Karpas-422 (cell line): ENCODE results near the gene NOTCH1. TPM values are rescaled to one million over a fixed set of nuclear protein-coding genes. Genes with fewer than 3 reads are reported as not detected.
A peak's percentile ranks its signal among the peaks of the same experiment; 100 is the strongest.

Experiments used
- DNase-seq: peaks from one replicate; pipeline ENCODE4 v3.0.0-alpha.2; 2015
- H2AFZ ChIP-seq: fragments of 200-600 bp; sonication (generic); 2 replicates; pipeline ENCODE4 v1.6.1; 2014; ENCODE audit warnings: antibody characterized with exemption, low read length, mixed read lengths
- H3K27ac ChIP-seq: fragments of 200-600 bp; sonication (generic); 2 replicates; pipeline ENCODE4 v1.5.1; 2014; ENCODE audit warnings: mild to moderate bottlenecking, low read length, moderate library complexity
- H3K27me3 ChIP-seq: fragments of 200-600 bp; sonication (generic); 2 replicates; pipeline ENCODE4 v1.6.1; 2014; ENCODE audit warnings: low read length, mixed read lengths
- H3K36me3 ChIP-seq: fragments of 200-600 bp; sonication (generic); 2 replicates; pipeline ENCODE4 v1.6.1; 2014; ENCODE audit warnings: low read length, mixed read lengths; ENCODE audit not compliant: insufficient read depth
- H3K4me1 ChIP-seq: fragments of 200-600 bp; sonication (generic); 2 replicates; pipeline ENCODE4 v1.6.1; 2014; ENCODE audit warnings: mild to moderate bottlenecking, low read length, mixed read lengths
- H3K4me2 ChIP-seq: fragments of 200-600 bp; sonication (generic); 2 replicates; pipeline ENCODE4 v1.6.1; 2014; ENCODE audit warnings: low read length, low read depth, mild to moderate bottlenecking; ENCODE audit not compliant: poor library complexity, severe bottlenecking
- H3K4me3 ChIP-seq: fragments of 200-600 bp; sonication (generic); 2 replicates; pipeline ENCODE4 v1.5.1; 2014; ENCODE audit warnings: mild to moderate bottlenecking, antibody characterized with exemption, low read length, mixed read lengths
- H3K79me2 ChIP-seq: fragments of 200-600 bp; sonication (generic); 2 replicates; pipeline ENCODE4 v1.6.1; 2014; ENCODE audit warnings: mild to moderate bottlenecking, low read length, mixed read lengths
- H3K9ac ChIP-seq: fragments of 200-600 bp; sonication (generic); 2 replicates; pipeline ENCODE4 v1.6.0; 2014; ENCODE audit warnings: low read length
- H3K9me2 ChIP-seq: fragments of 200-600 bp; sonication (generic), shearing (Covaris generic); replicated peaks from 2 replicates; pipeline ENCODE4 v1.6.0; 2014; ENCODE audit warnings: mild to moderate bottlenecking, low read length, moderate library complexity; ENCODE audit not compliant: insufficient read depth
- H3K9me3 ChIP-seq: fragments of 300-700, 200-600 bp; sonication (generic); 2 replicates; pipeline ENCODE4 v1.6.1; 2014; ENCODE audit warnings: low read length, mixed read lengths
- H4K20me1 ChIP-seq: fragments of 200-600 bp; sonication (generic); 2 replicates; pipeline ENCODE4 v1.6.1; 2014; ENCODE audit warnings: mild to moderate bottlenecking, antibody characterized with exemption, low read length, low read depth; ENCODE audit not compliant: insufficient read depth
- total RNA-seq: library from RNA; depleted of rRNA; stranded (reverse); fragments of >200 nt; shearing (Covaris generic); gene quantifications from 2 replicates; pipeline ENCODE4 v1.2.3, GENCODE V29; 2014; ENCODE audit warnings: low replicate concordance

Gene NOTCH1
- total RNA-seq, 1 experiment from 2014 or later: 15.0 TPM

GRCh38 chr9:136546697-136547501, 1.1 kb upstream of the NOTCH1 start:
- Histone ChIP-seq H3K9me3 (no peaks in the 10 kb centered on the region), H4K20me1 (peaks cover 20% of the 10 kb centered on the region; the same call in 1 of the 2 replicates), H3K4me2 (peak overlapping the region; percentile 86), H3K9me2 (no peaks in the 10 kb centered on the region), H3K4me3 (peak overlapping the region; percentile 60; the same call in 1 of the 2 replicates), H3K4me1 (peaks cover 25% of the 10 kb centered on the region), H3K79me2 (no peaks in the 10 kb centered on the region), H3K27ac (no peak overlapping the region), H3K36me3 (no peaks in the 10 kb centered on the region), H3K9ac (peak overlapping the region; percentile 70), H2AFZ (peak overlapping the region; percentile 82; the same call in 1 of the 2 replicates), H3K27me3 (peaks cover 7% of the 10 kb centered on the region; the same call in 1 of the 2 replicates)
- peak; percentile 56 for DNase-seq

GRCh38 chr9:136545692-136545964, 220 bp downstream of the NOTCH1 start:
- H3K36me3 ChIP-seq: no peaks in the 10 kb centered on the region
- H3K9me2 ChIP-seq: no peaks in the 10 kb centered on the region
- H2AFZ ChIP-seq: no peak overlapping the region
- H3K27ac ChIP-seq: no peak overlapping the region
- H3K27me3 ChIP-seq: peaks cover 7% of the 10 kb centered on the region; the same call in 1 of the 2 replicates
- H3K4me3 ChIP-seq: peak overlapping the region; percentile 59
- H3K9me3 ChIP-seq: no peaks in the 10 kb centered on the region
- H4K20me1 ChIP-seq: peaks cover 17% of the 10 kb centered on the region; the same call in 1 of the 2 replicates
- no peaks in the 10 kb centered on the region for H3K79me2 ChIP-seq
- DNase-seq: no peak
- peak overlapping the region; percentile 75 for H3K4me2 ChIP-seq
- H3K9ac ChIP-seq: peak overlapping the region; percentile 62
- H3K4me1 ChIP-seq: peaks cover 25% of the 10 kb centered on the region

DNA sequence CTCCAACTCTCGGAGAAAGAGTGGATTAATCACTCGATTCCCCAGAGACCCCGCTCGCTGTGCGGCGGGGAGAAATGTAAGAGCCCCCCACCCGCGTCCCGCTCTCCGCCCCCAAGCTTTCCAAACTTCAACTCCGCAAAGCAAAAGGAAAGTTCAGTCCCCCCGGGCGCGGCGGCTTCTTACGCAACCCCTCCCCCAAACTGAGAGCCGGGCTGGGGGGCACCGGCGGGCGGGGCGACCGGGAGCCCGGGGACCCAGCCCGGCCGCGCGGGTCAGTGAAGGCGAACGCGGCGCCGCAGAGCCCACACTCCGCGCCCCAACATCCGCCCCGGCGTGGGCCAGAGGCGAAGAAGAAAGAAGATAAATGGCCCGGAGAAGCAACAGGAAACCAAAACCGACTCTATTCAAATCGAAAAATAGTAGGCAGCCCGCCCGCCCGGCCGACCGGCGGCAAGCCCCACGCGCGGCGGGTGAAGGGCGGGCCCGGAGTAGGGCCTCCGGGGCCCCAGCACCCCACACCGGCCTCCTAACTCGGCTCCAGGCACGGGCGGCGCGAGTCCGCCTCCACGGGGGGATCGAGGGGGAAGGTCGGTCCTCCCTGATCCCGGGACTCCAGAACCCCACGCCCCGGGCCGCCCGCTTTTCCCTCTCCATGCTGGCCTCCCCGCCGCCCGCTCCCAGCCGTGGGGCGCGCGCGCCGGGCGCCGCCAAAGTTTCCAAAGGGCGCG, 720 bp downstream of the NOTCH1 start:
- DNase-seq: peak; percentile 67
- H3K27ac ChIP-seq: no peak overlapping the region
- H4K20me1 ChIP-seq: peaks cover 17% of the 10 kb centered on the region; the same call in 1 of the 2 replicates
- peak overlapping the region; percentile 62 for H3K9ac ChIP-seq
- H3K4me2 ChIP-seq: peak overlapping the region; percentile 75
- no peak overlapping the region for H2AFZ ChIP-seq
- H3K79me2 ChIP-seq: no peaks in the 10 kb centered on the region
- no peaks in the 10 kb centered on the region for H3K36me3 ChIP-seq
- H3K9me3 ChIP-seq: no peaks in the 10 kb centered on the region
- peak overlapping the region; percentile 59 for H3K4me3 ChIP-seq
- peaks cover 7% of the 10 kb centered on the region; the same call in 1 of the 2 replicates for H3K27me3 ChIP-seq
- H3K9me2 ChIP-seq: no peaks in the 10 kb centered on the region
- peaks cover 25% of the 10 kb centered on the region for H3K4me1 ChIP-seq

DNA sequence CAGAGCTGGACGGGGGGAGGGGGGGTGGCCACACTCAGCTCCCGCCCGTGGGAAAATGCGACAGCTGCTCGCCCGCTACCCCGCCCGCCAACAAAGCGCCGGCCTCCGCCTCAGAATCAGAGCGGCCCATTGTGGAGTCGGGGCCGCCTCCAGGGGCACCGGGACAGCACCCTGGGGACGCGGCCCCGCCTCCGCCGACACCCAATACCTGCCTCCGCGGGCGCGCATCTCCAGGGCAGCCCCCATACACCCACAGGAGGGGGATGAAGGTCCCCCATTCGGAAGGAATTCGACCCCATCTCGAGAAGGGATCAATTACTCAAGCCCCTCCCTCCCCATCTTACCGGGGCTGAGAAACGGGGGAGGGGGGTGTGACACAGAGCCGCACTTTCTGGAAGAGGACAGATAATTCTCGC, 1.3 kb downstream of the NOTCH1 start:
- H4K20me1 ChIP-seq: peaks cover 17% of the 10 kb centered on the region; the same call in 1 of the 2 replicates
- H2AFZ ChIP-seq: no peak overlapping the region
- DNase-seq: no peak
- H3K9me3 ChIP-seq: no peaks in the 10 kb centered on the region
- H3K9me2 ChIP-seq: no peaks in the 10 kb centered on the region
- H3K36me3 ChIP-seq: no peaks in the 10 kb centered on the region
- peak overlapping the region; percentile 59 for H3K4me3 ChIP-seq
- H3K27ac ChIP-seq: no peak overlapping the region
- H3K79me2 ChIP-seq: no peaks in the 10 kb centered on the region
- H3K4me1 ChIP-seq: peaks cover 29% of the 10 kb centered on the region
- peak overlapping the region; percentile 62 for H3K9ac ChIP-seq
- H3K27me3 ChIP-seq: peaks cover 7% of the 10 kb centered on the region; the same call in 1 of the 2 replicates
- H3K4me2 ChIP-seq: peak overlapping the region; percentile 75

- H3K9ac ChIP-seq: no peak overlapping the region
- peaks cover 30% of the 10 kb centered on the region for H3K4me1 ChIP-seq
- H4K20me1 ChIP-seq: peaks cover 19% of the 10 kb centered on the region; the same call in 1 of the 2 replicates
- no peaks in the 10 kb centered on the region for H3K9me3 ChIP-seq
- DNase-seq: no peak
- H3K27me3 ChIP-seq: peaks cover 7% of the 10 kb centered on the region; the same call in 1 of the 2 replicates
- peak overlapping the region; percentile 75 for H3K4me2 ChIP-seq
- no peak overlapping the region for H3K4me3 ChIP-seq
- H3K9me2 ChIP-seq: no peaks in the 10 kb centered on the region
- no peak overlapping the region for H3K27ac ChIP-seq
- H2AFZ ChIP-seq: no peak overlapping the region
- no peaks in the 10 kb centered on the region for H3K36me3 ChIP-seq
- no peaks in the 10 kb centered on the region for H3K79me2 ChIP-seq
These were observed 1.9 kb downstream of the NOTCH1 start for GRCh38 chr9:136543830-136544547.

DNA sequence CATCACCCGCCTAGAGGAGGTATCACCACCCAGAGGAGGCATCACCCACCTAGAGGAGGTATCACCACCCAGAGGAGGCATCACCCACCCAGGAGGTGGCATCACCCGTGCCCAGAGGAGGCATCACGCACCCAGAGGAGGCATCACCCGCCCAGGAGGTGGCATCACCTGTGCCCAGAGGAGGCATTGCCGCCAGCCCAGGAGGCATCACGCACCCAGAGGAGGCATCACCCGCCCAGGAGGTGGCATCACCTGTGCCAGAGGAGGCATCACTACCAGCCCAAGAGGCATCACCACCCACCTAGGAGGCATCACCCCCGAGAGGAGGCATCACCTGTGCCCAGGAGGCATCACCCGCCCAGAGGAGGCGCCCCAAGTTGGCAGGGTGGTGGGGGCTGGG, 2.6 kb downstream of the NOTCH1 start:
- H3K4me1 ChIP-seq: peaks cover 30% of the 10 kb centered on the region

DNA sequence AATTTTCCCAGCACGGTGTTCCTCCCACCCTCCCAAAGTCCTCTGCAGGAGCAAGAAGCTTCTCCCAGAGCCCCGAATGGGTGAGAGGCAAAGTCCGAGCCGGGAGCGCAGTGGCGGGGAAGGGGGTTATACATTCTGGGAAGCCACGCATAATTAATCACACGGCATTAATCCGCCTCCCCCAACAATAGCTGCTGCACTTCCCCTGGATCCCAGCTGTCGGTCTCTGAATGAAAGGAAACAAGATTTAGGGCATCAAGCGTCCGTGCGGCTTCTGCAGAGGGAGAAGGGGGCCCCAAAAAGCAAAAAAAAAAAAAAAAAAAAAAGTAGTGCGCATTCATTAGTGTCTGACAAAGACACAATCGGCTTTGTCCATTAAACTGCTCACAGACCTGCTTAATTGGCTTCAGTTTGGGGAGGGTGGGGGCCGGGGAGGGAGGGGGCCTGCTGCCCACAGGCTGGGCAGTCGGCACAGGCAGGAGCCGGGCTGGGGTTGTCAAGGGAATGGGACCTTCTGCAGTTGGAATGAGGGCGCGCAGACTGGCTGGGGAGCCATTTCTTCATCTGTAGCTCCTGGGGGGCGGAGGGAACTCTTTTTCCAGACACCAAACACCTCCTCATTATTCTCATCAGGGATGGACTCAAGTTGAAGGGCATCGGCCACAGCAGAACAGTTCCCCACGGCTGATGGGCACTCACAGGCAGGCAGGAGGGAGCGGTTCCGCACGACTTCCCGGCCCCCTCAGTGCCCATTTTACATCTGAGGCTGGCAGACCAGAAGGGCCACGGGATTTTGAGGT, 3.4 kb downstream of the NOTCH1 start:
- no peak overlapping the region for H3K9ac ChIP-seq
- H3K4me1 ChIP-seq: peaks cover 30% of the 10 kb centered on the region
- peaks cover 21% of the 10 kb centered on the region; the same call in 1 of the 2 replicates for H4K20me1 ChIP-seq
- no peaks in the 10 kb centered on the region for H3K9me2 ChIP-seq
- no peaks in the 10 kb centered on the region for H3K36me3 ChIP-seq
- H3K4me3 ChIP-seq: no peak overlapping the region
- H3K27me3 ChIP-seq: peaks cover 7% of the 10 kb centered on the region; the same call in 1 of the 2 replicates
- no peak overlapping the region for H3K27ac ChIP-seq
- no peak overlapping the region for H2AFZ ChIP-seq
- no peak for DNase-seq
- H3K79me2 ChIP-seq: no peaks in the 10 kb centered on the region
- no peak overlapping the region for H3K4me2 ChIP-seq
- no peaks in the 10 kb centered on the region for H3K9me3 ChIP-seq

More for the DNA sequence above, 2.6 kb downstream of the NOTCH1 start:
- no peak overlapping the region for H3K4me2 ChIP-seq
- peaks cover 21% of the 10 kb centered on the region; the same call in 1 of the 2 replicates for H4K20me1 ChIP-seq
- no peak overlapping the region for H3K9ac ChIP-seq
- H3K36me3 ChIP-seq: no peaks in the 10 kb centered on the region
- H3K27ac ChIP-seq: no peak overlapping the region
- H3K9me3 ChIP-seq: no peaks in the 10 kb centered on the region
- H3K27me3 ChIP-seq: peaks cover 7% of the 10 kb centered on the region; the same call in 1 of the 2 replicates
- H3K79me2 ChIP-seq: no peaks in the 10 kb centered on the region
- H3K9me2 ChIP-seq: no peaks in the 10 kb centered on the region
- no peak overlapping the region for H2AFZ ChIP-seq
- DNase-seq: no peak
- H3K4me3 ChIP-seq: no peak overlapping the region
